BJ (cell line): ENCODE results near the gene ITGB3. TPM values are rescaled to one million over a fixed set of nuclear protein-coding genes. Genes with fewer than 3 reads are reported as not detected.

ENCODE experiments used
- CTCF ChIA-PET: fragments of 350-600 bp; formaldehyde crosslinking; extraction: SDS; loops from one replicate; lab custom pipeline; 2021; ENCODE audit warnings: antibody characterized with exemption, inconsistent platforms; lab: Yijun Ruan, JAX
- POLR2A ChIA-PET: fragments of 300-600 bp; sonication (Branson Sonifier 250); formaldehyde crosslinking; extraction: SDS; loops from one replicate; lab custom pipeline; 2021; ENCODE audit warnings: antibody characterized with exemption; lab: Charles Lee
- DNase-seq: peaks from one replicate; pipeline ENCODE4 v3.0.0-alpha.2; 2011; ENCODE audit warnings: low read depth
- H3K27me3 ChIP-seq: 2 replicates; pipeline ENCODE4 v1.6.0; 2011; ENCODE audit warnings: low read length; ENCODE audit not compliant: control insufficient read depth, insufficient read depth
- H3K36me3 ChIP-seq: 2 replicates; pipeline ENCODE4 v1.5.1; 2011; ENCODE audit warnings: low read length; ENCODE audit not compliant: control insufficient read depth, insufficient read depth
- H3K4me3 ChIP-seq: 2 replicates; pipeline ENCODE4 v1.5.1; 2011; ENCODE audit warnings: low read depth, mild to moderate bottlenecking, control low read depth, low read length
- CTCF ChIP-seq: IDR thresholded peaks from 2 replicates; pipeline ENCODE4 v1.5.1; 2011; ENCODE audit warnings: low read depth, mild to moderate bottlenecking, control low read depth, inconsistent platforms, low read length, moderate library complexity; ENCODE audit not compliant: insufficient read depth
- polyA plus RNA-seq: library from polyadenylated mRNA; depleted of rRNA; stranded (reverse); fragments of >200 nt; gene quantifications from 2 replicates; pipeline ENCODE4 v1.2.3, GENCODE V29; 2011

The ITGB3 gene
- polyA plus RNA-seq, 1 experiment = 6.3 TPM

- no peak for DNase-seq
- CTCF ChIA-PET = interaction anchor here (1.7 to 2.3 kb wide), 2 partner anchors 42 to 45 kb away, joined by 4 to 8 read pairs; no protein-coding TSS in a partner anchor
- POLR2A ChIA-PET = no interaction called here
- Histone ChIP-seq H3K36me3 (no peaks in the 10 kb centered on the region), H3K4me3 (no peak overlapping the region), H3K27me3 (no peaks in the 10 kb centered on the region)
- TF ChIP-seq CTCF = no peak
Measured at GRCh38 chr17:47270946-47271705, 17.5 kb downstream of the ITGB3 start.

- ChIA-PET CTCF (interaction anchor here (2.3 kb wide), 1 partner anchor 44 kb away, joined by 8 read pairs; no protein-coding TSS in a partner anchor), POLR2A (no interaction called here)
Measured at GRCh38 chr17:47272491-47272890, 18.9 kb downstream of the ITGB3 start.

GRCh38 chr17:47273245-47273644, 19.6 kb downstream of the ITGB3 start:
- Histone ChIP-seq H3K4me3 (no peak overlapping the region), H3K27me3 (no peaks in the 10 kb centered on the region), H3K36me3 (no peaks in the 10 kb centered on the region)
- ChIA-PET CTCF (interaction anchor here (2.3 kb wide), 1 partner anchor 43 kb away, joined by 8 read pairs; no protein-coding TSS in a partner anchor), POLR2A (no interaction called here)
- TF ChIP-seq CTCF = no peak
- DNase-seq = no peak

More at GRCh38 chr17:47272491-47272890, 18.9 kb downstream of the ITGB3 start:
- no peaks in the 10 kb centered on the region for H3K27me3 ChIP-seq
- no peaks in the 10 kb centered on the region for H3K36me3 ChIP-seq
- no peak for TF ChIP-seq CTCF
- H3K4me3 ChIP-seq = no peak overlapping the region
- no peak for DNase-seq

- Histone ChIP-seq H3K27me3 (no peaks in the 10 kb centered on the region), H3K4me3 (no peak overlapping the region), H3K36me3 (no peaks in the 10 kb centered on the region)
- DNase-seq = no peak
- ChIA-PET POLR2A (interaction anchor here (0.6 kb wide), 1 partner anchor 31 kb away, joined by 5 read pairs; no protein-coding TSS in a partner anchor), CTCF (no interaction called here)
- TF ChIP-seq CTCF = no peak
Measured at GRCh38 chr17:47274319-47275069, 20.9 kb downstream of the ITGB3 start.
